Measurements from ENCODE around the gene NLK. TPM values are rescaled to one million over a fixed set of nuclear protein-coding genes. Genes with fewer than 3 reads are reported as not detected.
A peak's percentile ranks its signal among the peaks of the same experiment; 100 is the strongest.

NLK gene
- total RNA-seq, 1 experiment from 2014 or later, result 40.3 TPM

GRCh38 chr17:28188841-28189263, 146.4 kb downstream of the NLK start (continued):
- no peak for TF ChIP-seq ZNF532 (CRISPR knock-in tag; IDR thresholded peaks at IDR 0.05; ENCODE audit: borderline replicate concordance)
- no peak for TF ChIP-seq E2F1 (CRISPR knock-in tag; IDR thresholded peaks at IDR 0.05)
- no peak for TF ChIP-seq ZSCAN18 (CRISPR knock-in tag; IDR thresholded peaks at IDR 0.05)
- no peak for TF ChIP-seq GTF2I (CRISPR knock-in tag; conservative IDR thresholded peaks at IDR 0.05)

- H3K4me3 Mint-ChIP-seq, result no peak overlapping the region
- ATAC-seq, result no peak
- H3K36me3 Mint-ChIP-seq, result peaks cover 38% of the 10 kb centered on the region
- no peak for DNase-seq (ENCODE audit: low spot score)
- peaks cover 8% of the 10 kb centered on the region; the same call in 1 of the 2 replicates for H3K4me1 Mint-ChIP-seq
- H3K27ac Mint-ChIP-seq, result 0 out of 2 replicates have a peak overlapping the region, but pooled peaks have one; percentile 28
- TF ChIP-seq ETV6 (CRISPR knock-in tag; IDR thresholded peaks at IDR 0.05) (no peak), TEAD4 (CRISPR knock-in tag; IDR thresholded peaks at IDR 0.05) (no peak), ZNF138 (CRISPR knock-in tag; conservative IDR thresholded peaks at IDR 0.05) (no peak), USF2 (CRISPR knock-in tag; IDR thresholded peaks at IDR 0.05) (no peak), ZBTB21 (CRISPR knock-in tag; IDR thresholded peaks at IDR 0.05; ENCODE audit: borderline replicate concordance) (no peak), ARID4B (CRISPR knock-in tag; IDR thresholded peaks at IDR 0.05; ENCODE audit: borderline replicate concordance) (no peak), GTF2I (CRISPR knock-in tag; conservative IDR thresholded peaks at IDR 0.05) (no peak), IRF2 (CRISPR knock-in tag; IDR thresholded peaks at IDR 0.05; ENCODE audit: borderline replicate concordance, low read depth) (no peak), JUN (CRISPR knock-in tag; IDR thresholded peaks at IDR 0.05) (no peak), CREB1 (CRISPR knock-in tag; IDR thresholded peaks at IDR 0.05) (no peak), ELF4 (CRISPR knock-in tag; IDR thresholded peaks at IDR 0.05; ENCODE audit: low read depth) (no peak), ZNF532 (CRISPR knock-in tag; IDR thresholded peaks at IDR 0.05; ENCODE audit: borderline replicate concordance) (no peak)
- no peaks in the 10 kb centered on the region for H3K27me3 Mint-ChIP-seq (ENCODE audit: low read depth)
- peaks cover 16% of the 10 kb centered on the region for H3K9me3 Mint-ChIP-seq
- ChIA-PET CTCF (interaction anchor here (0.7 kb wide), 1 partner anchor 62 kb away, joined by 3 read pairs; no protein-coding TSS in a partner anchor), POLR2A (no interaction called here)
These were observed 147.2 kb downstream of the NLK start for GRCh38 chr17:28189667-28190066.
